Measurements from ENCODE around the gene CDK5R1.
A peak's percentile ranks its signal among the peaks of the same experiment; 100 is the strongest.
"Not testable (repeated sequence)": the region's sequence is repeated elsewhere in the genome, so short reads cannot be mapped to it uniquely, and the experiment has no call there.

Gene CDK5R1

GRCh38 chr17:32486701-32487472 lies at the start of gene CDK5R1:
CDK5R1 (plus strand) TSS chr17:32486993; CDS start chr17:32487621, 628 bp downstream.
- Histone ChIP-seq H3K4me3 (peak within 1 kb of the TSS; percentile 39 to 67 (median 54)), H3K27ac (peak within 1 kb of the TSS in 19 of 21 experiments; percentile 37 to 83 (median 70))

DNA sequence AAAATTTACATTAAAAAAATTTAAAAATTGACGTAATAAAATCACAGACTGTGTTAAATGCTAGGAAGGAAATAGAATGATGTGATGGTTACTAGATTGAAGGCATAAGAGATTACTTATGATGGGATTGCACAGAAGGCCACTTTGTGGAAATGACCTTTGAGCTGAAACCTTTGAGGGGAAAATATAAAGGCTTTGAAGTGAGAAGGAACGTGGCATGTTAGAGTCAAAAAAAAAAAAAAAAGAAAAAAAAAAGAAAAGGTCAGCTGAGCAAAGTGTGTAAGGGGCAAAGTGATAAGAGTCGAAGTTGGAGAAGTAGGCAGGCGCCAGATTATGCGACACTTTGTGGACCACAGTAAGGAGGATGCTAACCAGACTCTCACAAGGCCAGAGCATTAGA lies 46.1 kb upstream of the CDK5R1 start:
- Histone ChIP-seq H3K4me3 (no peak overlapping the region), H3K27ac (no peak overlapping the region)

DNA sequence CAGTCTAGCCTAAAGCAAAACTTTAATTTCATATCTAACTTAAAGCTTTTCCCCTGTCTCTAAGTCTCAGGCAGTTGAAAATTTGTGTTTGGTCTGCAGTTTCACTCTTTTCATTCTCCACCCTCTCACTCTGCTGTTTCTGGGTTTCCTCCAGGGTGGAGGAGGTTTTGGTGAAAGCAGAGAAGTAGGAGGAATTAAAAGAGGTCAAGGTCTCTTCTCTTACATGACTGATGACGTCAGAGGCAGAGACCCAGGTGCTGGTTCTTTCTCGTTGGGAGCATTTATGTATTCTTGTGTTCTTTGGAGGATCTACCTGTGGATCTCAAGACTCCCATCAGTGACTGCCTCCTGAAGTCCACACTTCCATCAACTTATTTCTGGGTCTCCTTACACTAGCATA lies 44.9 kb upstream of the CDK5R1 start:
- Histone ChIP-seq H3K4me3 (no peak overlapping the region), H3K27ac (no peak overlapping the region)

- H3K4me3 ChIP-seq, result peak overlapping the region; percentile 78 to 99 (median 97)
- H3K27ac ChIP-seq, result peak overlapping the region in 10 of 21 experiments; percentile 8 to 98 (median 94)
Observed at GRCh38 chr17:32443827-32444300, 42.9 kb upstream of the CDK5R1 start.

- Histone ChIP-seq H3K4me3 (peak within 1 kb of the TSS; percentile 78 to 99 (median 97)), H3K27ac (peak within 1 kb of the TSS; percentile 68 to 98 (median 94))
Observed at GRCh38 chr17:32444301-32445073, 42.3 kb upstream of the CDK5R1 start, which contains the start of gene PSMD11. PSMD11 (plus strand) TSS chr17:32444510; CDS start chr17:32444524, 14 bp downstream.

DNA sequence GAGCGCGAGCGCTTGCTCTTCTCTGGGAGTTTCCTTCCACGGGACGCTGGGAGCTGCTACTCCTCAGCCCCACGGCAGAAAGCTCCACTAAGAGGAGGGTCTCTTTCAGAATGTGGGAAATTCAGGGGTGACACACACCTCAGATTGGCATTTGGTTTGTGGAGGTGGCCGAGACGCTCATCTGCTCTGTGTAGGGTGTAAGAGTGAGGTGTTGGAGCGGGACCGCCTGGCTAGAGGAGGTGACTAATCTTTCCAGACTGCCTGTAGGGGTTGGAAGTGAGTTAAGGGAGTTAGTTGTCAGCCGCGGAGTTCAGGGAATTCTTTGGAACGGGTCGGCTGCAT lies 41.7 kb upstream of the CDK5R1 start:
- Histone ChIP-seq H3K27ac (peak overlapping the region; percentile 68 to 98 (median 94)), H3K4me3 (peak overlapping the region; percentile 78 to 99 (median 97))

DNA sequence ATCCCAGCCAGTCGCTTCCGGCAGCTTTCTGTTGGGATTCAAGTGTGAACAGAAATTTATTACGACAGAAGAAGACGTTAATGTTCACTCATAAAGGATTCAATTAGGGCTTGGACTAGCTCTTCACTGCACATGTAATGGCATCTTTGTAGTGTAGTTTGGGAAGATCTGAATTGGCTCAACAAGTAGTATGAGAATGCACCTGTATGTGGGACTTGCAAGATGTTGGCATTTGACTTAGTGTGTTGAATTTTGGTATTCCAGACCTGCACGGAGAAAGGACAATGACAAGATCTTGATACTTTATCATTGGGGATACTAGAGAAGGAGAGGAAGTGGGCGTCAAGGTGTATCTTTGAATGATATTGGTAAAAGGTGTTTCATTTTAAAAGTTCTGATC lies 41.3 kb upstream of the CDK5R1 start:
- H3K27ac ChIP-seq, result peak overlapping the region in 16 of 21 experiments; percentile 85 to 98 (median 94)

DNA sequence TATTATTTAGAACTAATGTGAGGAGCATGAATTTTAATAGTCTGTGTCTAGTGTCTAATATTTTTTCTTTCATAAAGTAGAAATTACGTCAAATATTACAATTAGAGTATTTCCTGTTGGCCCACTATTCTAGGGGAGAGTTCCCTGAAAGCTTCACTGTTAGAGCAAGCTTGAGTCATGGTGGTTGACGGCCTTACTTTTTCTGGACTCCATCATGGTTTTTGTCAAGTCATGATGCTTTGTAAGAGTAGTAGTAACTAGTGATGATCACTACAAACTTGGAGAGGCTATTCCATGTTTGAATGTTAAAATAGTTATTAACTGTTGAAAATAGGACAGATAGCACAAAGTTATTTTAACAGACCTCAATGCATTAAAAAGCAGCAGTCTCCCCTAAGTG lies 40.8 kb upstream of the CDK5R1 start:
- Histone ChIP-seq H3K4me3 (peak overlapping the region in 4 of 7 experiments; percentile 86 to 99 (median 98)), H3K27ac (peak overlapping the region in 1 of 21 experiments; percentile 93)

More for the DNA sequence above, 41.3 kb upstream of the CDK5R1 start:
- peak overlapping the region; percentile 78 to 99 (median 97) for H3K4me3 ChIP-seq

- Histone ChIP-seq H3K4me3 (no peak overlapping the region), H3K27ac (no peak overlapping the region)
Observed at GRCh38 chr17:32446949-32447348, 39.8 kb upstream of the CDK5R1 start.

DNA sequence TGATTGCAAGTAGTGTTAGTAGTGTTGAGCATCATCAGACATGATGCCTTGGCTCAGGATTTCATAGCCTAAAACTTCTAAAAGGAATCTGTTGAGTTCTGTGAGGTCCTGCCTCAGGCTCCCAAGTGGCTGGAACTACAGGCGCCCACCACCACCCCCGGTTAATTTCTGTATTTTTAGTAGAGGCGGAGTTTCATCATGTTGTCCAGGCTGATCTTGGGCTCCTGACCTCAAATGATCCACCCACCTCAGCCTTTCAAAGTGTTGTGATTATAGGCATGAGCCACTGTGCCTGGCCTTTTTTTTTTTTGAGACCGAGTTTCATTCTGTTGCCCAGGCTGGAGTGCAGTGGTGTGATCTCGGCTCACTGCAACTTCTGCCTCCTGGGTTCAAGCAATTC lies 36.8 kb upstream of the CDK5R1 start:
- H3K4me3 ChIP-seq, result no peak overlapping the region
- no peak overlapping the region for H3K27ac ChIP-seq

DNA sequence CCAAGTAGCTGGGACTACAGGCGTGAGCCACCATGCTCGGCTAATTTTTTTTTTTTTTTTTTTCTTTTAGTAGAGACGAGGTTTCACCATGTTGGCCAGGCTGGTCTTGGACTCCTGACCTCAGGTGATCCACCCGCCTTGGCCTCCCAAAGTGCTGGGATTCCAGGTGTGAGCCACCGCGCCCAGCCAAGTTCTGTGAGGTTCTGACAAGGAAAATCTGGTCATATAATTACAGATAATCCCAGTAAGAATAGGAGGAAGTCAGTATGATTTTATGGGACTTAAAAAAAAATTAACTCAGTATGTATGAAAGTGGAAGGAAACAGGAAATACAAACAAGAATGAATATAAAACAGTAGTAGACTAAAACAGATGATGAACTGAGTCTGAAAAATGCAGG lies 36.4 kb upstream of the CDK5R1 start:
- H3K4me3 ChIP-seq, result not testable (repeated sequence)

GRCh38 chr17:32451879-32452278 lies 34.9 kb upstream of the CDK5R1 start:
- no peak overlapping the region for H3K4me3 ChIP-seq
- H3K27ac ChIP-seq, result no peak overlapping the region

More for the DNA sequence above, 36.4 kb upstream of the CDK5R1 start:
- H3K27ac ChIP-seq, result not testable (repeated sequence)

GRCh38 chr17:32452281-32452680 lies 34.5 kb upstream of the CDK5R1 start:
- Histone ChIP-seq H3K4me3 (no peak overlapping the region), H3K27ac (no peak overlapping the region)

GRCh38 chr17:32453370-32453769 lies 33.4 kb upstream of the CDK5R1 start:
- Histone ChIP-seq H3K27ac (no peak overlapping the region), H3K4me3 (no peak overlapping the region)

- Histone ChIP-seq H3K27ac (no peak overlapping the region), H3K4me3 (no peak overlapping the region)
Observed at GRCh38 chr17:32458371-32458770, 28.4 kb upstream of the CDK5R1 start.

- no peak overlapping the region for H3K27ac ChIP-seq
- H3K4me3 ChIP-seq, result no peak overlapping the region
Observed at GRCh38 chr17:32460054-32460453, 26.7 kb upstream of the CDK5R1 start.

DNA sequence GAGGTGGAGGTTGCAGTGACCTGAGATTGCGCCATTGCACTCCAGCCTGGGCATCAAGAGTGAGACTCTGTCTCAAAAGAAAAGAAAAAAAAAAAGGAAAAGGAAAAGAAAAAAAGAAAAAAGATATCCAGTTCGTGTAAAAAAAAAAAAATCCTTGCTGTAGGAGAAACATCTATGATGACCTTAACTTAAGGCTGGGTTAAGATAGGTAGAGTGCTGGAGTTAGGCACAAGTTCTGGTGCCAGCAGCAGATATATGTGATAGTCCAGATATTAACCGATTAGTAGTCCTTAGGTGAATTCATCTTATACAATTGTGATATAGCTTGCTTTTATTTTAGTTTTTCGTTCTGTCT lies 25.3 kb upstream of the CDK5R1 start:
- no peak overlapping the region for H3K27ac ChIP-seq
- H3K4me3 ChIP-seq, result no peak overlapping the region

DNA sequence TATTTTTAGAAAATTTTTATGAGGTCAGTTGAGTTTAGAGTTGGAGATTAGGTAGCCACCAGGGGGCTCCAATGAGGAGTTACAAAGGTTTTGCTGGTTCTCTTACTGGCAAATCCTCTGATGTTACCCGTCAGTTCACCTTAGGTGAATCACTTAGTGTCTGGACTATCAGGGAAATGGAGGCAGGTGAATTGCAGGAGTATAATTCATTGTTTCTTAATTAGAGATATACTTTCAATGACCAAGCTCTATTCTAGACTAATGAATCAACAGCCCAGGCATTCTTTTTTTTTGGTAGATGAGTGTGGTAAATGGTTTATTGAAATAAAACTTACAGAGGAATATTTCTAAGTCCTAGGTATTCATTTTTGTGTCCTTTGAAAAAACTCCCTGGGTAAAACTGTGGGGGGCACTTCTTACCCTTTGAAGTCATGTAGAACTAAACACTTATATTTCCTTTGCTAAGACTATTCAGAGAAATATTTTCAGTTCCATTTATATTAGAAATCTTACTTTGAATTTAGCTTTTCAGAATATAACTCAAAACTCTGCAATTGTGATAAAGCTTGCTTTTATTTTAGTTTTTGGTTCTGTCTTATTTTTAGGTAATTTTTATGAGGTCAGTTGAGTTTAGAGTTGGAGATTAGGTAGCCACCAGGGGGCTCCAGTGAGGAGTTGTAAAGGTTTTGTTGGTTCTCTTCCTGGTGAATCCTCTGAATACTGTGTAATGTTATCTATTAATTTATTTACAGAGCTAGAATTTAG lies 24.8 kb upstream of the CDK5R1 start:
- Histone ChIP-seq H3K27ac (no peak overlapping the region), H3K4me3 (no peak overlapping the region)

GRCh38 chr17:32463304-32463703 lies 23.5 kb upstream of the CDK5R1 start:
- Histone ChIP-seq H3K4me3 (no peak overlapping the region), H3K27ac (no peak overlapping the region)

DNA sequence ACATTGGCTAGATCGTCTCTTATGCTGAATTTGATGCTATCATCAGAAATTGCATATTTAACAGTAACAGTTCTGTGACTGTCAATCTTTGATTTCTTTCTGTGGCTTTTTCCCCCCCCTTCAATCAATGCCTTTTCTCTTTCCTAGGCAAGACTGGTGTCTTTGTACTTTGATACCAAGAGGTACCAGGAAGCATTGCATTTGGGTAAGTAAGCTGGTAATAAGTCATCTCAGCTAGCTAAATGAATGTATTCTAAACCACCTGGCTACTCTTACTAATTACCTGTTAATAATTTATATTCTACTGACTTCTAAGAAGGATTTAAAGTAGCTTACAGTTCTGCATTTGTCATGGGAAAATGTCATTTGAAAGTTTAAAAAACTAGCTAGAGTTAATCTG lies 22.4 kb upstream of the CDK5R1 start:
- no peak overlapping the region for H3K4me3 ChIP-seq
- no peak overlapping the region for H3K27ac ChIP-seq

Data from skin epidermis (tissue), 12 donors.